ENCODE data around the gene JMJD8.

JMJD8 gene

DNA sequence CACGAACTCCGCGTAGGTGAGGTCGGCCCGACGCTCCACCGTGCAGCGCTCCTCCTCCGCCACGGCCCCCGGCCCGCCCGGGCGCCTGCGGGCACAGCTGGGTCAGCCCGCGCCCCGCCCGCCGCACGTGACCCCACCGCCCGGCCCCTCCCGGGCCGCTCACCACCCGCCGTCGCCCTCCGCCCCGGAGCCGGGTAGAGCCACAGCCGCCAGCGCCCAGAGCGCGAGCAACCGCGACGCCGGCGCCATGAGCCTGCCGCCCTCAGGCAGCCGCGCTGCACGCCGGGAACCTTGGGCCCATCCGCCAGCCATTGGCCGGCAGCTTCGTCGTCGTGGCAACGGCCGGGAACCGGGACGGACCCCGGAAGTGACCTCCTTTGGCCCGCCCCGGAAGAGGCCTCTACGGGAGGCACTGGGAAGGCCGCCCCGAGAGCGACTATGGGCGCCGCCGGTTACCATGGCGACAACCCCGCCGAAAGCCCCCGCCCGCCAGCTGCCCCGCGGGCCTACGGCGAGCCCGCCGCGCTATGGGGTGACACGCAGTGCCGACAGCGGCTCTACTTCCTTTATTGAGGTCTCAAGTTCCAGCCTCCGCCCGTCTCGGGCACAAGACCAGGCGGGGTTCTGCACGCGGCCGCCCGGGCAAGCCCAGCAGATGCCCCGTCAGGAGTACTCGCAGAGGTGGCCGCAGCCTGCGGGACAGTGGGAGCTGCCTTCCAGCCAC, at the start of gene JMJD8:
JMJD8 (minus strand) TSS at position 264 of the 724 bp plus-strand sequence; CDS start at position 249, 15 bp downstream.
- DNase-seq, result peak; percentile 87

DNA sequence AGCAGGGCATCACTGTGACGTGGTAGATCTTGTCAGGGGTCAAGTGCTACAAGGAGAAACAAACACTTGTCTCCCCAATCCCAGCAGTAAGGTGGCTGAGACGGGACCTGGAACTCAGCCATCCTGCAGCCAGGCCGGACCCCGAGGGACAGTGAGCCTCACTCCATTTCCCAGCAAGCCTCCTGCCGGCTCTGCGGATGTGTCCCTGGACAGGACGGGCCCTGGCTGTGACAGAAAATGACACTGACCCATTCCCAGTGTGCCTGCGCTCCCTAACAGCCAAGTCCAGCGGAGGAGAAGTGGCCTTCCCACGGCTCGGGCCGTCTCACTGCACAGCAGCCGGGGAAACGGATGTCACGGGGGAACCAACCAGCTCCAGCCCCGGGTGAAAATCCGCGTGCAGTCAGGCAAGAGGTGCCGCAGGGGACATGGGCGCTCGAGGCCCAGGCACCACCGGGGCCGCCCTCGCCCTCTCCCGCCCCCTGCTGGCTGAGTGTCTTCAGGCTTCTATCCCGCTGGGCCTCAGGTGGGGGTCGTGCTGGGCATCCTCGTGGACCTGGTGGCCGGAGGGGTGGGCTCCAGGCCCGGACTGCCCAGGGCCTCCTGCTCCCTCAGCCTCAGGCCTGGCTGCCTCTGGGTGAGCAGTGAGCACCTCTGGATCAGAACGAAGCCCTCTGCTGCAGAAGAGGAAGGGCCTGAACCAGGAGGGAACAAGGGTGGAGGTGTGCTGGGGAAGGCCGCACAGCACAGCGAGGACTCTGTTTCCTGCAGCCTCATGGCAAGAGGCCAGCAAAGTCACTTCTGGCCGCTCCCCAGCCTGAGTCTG, 49.5 kb upstream of the JMJD8 start:
- DNase-seq, result no peak

GRCh38 chr16:732936-733335, 48.8 kb upstream of the JMJD8 start:
- no peak for DNase-seq

DNA sequence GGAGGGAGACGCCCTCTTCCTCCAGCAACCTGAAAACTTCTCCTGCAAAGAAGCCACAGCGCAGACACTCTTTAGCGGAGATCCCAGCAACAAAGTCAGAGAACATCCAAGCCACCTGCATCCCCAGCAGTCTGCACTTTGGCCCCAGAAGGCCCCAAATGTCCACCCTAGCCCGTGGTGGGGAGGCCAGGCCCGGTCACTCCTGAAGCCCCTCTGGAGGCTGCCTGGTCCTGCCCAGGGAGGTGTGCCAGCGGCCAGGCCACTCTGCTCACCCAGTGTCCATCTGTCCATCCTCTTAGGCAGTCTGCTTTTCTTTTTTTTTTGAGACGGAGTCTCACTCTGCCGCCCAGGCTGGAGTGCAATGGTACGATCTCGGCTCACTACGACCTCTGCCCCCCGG, 48.2 kb upstream of the JMJD8 start:
- no peak for DNase-seq

- no peak for DNase-seq
Observed at GRCh38 chr16:730666-731509, 46.8 kb upstream of the JMJD8 start.

DNA sequence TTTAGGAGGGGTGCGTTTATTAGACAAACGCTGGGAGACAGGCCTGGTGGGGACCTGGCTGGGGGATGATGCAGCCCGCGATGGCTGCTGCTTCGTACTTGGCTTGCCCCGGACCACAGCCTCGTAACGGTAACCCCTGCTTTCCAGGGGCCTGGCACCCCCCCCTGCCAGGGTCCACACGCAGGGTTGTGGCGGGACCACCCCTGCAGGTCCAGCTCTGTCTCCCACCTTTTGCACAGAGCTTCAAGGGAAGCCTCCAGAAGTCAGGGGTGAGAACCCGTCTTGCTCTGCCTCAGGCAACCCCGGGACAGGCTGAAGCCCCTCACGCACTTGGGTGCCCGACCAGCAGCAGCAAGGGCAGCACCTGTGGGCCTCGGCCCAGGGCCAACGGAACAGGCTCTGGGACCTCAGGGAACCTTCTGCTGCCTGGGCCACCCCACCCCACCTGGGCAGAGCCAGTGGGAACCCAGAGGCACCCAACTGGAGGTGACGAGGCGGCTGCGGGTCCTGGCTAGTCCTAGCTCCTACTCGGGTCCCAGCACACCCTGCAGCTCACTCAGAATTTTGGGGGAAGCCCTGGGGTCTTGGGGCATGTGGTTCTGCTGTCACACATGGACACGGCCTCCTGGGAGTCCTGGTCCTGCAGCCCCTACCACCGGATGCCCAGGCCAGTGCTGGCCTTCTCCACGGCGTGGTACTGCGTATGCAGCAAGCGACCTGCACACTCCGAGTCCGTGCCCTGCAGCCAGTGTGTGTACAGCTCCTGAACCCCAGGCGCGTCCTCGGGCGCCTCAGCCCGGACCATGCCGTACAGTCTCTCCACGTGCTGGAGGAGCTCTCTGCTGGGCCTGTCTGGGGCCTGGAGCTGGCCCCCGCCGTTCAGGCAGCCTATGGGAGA, 45.9 kb upstream of the JMJD8 start:
- DNase-seq, result no peak

GRCh38 chr16:728890-729744, 45.0 kb upstream of the JMJD8 start:
- no peak for DNase-seq

GRCh38 chr16:728131-728889, 44.2 kb upstream of the JMJD8 start:
- DNase-seq, result no peak

DNA sequence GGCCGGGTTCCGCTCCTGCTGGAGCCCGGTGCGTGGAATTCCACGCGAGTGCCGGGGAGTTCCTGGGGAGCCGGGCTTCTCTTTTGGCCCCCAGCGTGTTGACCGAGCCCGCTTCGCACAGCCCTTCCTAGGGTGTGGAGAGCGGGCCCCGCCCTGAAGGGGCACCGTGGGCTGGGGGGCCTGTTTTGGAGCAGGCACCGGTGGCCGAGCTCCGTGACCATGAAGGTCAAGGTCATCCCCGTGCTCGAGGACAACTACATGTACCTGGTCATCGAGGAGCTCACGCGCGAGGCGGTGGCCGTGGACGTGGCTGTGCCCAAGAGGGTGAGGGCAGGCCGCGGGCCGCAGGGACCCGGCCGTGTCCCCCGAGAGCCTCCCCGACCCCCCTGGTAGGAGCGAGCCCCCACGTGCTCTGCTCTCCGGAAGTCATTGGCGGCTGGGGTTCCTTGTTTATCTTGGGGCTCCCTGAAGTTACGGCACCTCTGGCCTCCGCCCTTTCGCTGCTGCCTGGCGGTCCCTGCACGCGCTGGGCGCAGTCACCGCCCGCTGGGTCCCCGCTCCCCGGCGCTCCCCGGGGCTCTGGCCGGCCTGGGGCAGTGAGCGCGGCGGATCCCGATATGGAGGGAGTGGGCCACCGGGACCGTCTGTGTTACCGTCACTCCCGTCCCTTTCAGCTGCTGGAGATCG, 43.3 kb upstream of the JMJD8 start:
- DNase-seq, result no peak

DNA sequence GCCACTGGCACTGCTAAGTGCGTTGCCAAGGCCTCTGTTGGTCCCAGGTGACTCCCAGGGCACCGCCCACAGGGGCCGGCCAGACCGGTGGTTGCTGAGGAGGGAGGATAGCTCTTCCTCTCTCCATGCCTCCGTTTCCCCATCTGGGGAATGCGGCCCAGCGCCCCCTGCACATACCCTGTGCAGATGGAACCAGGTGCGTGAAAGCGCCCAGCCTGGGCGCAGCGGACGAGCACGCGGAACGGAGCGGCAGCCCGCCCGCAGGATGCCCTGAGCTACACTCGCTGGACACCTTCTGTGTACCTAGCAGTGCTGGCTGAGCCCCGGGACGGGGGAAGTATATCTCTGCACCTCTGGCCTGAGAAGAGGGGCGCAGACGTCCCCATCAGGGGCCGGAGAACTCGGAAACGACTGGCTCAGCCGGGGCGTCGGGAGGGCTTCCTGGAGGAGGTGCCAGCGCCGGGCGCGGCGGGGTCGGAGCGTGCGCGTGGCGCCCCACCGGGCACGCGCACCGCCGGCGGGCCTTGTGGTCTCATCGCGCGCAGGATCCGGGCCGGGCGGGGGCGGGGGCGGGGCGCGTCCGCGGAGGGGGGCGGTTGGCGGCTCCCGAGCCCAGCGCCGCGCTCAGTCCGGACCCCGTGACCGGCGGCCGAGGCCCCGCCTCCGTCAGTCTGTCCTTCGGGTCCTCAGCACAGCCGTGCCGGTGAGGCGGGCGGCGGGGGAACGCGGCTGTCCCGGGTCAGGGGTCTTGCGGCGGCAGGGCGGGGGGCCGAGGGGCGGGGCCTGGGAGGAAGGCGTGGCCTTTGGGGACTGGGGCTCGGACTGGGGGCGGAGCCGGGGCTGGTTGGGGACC, 42.5 kb upstream of the JMJD8 start, which contains the start of the genes CCDC78 and HAGHL:
CCDC78 (minus strand) TSS at position 6 of the 853 bp plus-strand sequence. CDS start 76 bp downstream, outside the sequence.
HAGHL (plus strand) TSS at position 669 of the 853 bp plus-strand sequence. CDS start 404 bp downstream, outside the sequence.
- DNase-seq, result no peak

DNA sequence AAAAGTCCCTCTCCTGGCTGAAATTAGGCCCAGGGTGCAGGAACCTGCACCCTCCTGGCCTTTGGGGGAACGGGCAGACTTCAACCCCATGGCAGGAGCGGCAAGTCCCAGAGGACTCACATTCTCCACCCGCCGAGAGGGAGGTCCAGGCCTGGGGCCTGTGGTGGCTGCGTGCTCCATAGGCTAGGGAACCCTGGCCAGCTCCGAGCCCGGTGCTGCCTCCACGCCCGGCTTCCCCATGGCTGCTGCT, 42.0 kb upstream of the JMJD8 start:
- DNase-seq, result no peak

- no peak for DNase-seq
Observed at GRCh38 chr16:725463-726187, 41.5 kb upstream of the JMJD8 start.

DNA sequence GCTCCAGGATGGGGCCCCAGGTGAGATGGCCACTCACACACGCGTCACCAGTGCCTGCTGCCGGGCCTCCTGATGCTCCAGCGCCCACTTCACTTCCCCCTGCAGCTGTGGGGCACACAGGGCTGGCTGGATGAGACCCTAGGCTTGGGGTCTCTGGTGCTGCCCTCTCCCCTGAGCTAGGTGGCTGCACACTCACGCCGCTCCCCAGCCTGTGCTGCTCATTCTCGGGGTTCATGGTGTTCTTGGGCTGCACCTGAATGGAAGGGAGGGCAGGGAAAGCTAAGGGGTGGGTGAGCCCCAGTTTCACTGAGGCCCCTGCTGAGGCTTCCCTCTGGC, 40.9 kb upstream of the JMJD8 start:
- DNase-seq, result no peak

GRCh38 chr16:724188-725040, 40.3 kb upstream of the JMJD8 start:
- DNase-seq, result no peak

DNA sequence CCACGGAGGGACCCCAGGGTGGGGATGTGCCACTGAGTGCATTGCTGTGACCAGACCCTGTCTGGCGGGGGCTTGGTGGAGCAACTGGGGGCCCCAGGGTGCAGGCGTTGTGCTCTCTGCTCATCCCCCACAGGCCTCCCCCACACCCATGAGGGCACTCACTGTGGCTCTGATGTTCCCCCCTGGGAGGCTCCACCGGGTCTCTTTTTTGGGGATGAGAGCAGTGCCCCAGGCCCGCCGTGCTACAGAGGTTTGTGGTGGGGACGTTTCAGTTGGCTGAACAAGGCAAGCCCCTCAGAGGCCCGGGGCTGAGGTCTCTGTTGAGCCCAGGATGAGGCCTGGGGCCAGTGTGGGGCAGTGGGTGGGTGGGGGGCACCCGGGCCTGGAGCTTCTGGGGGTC, 39.6 kb upstream of the JMJD8 start:
- DNase-seq, result no peak

DNA sequence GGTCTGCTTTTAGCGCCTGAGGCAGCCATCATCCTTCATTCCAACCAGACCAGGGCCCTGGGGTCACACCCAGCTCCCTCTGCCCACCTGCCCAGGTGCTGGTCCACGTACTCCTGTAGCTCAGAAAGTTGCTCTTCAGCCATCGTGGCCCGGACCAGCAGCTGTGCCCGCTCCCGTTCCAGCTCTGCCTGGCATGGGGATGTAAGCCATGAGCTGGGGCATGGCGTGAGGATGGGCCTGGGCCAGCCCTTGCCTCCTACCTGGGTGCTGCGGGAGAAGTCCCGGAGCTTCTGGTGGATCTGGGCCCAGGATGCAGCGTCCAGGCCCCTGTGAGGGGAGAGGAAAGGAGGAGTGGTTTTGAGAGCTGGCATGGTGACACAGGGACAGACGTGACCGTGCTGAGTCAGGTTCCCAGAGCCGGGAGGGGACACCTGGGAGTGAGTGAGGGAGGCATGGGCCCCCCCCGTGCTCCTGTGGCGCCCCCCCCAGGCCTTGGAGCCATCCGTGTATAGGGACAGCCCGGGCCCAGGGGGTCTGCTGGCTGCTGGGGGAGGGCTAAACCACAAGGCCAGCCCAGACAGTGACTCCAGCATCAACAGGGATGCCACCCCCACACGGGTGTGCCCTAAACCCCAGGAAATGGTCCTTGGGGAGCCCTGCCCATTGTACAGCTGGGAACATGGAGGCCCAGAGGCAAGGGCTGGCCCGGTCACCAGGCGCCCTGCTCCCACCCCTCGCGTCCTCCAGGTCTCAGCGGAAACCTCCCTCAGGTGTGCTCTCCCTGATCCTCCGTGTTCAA, 38.9 kb upstream of the JMJD8 start:
- DNase-seq, result no peak
